ENCODE results near the gene PPFIBP1.
"Not testable (repeated sequence)": the region's sequence is repeated elsewhere in the genome, so short reads cannot be mapped to it uniquely, and the experiment has no call there.

PPFIBP1 gene

GRCh38 chr12:27631365-27631764, 107.4 kb downstream of the PPFIBP1 start:
- no peak for DNase-seq

- DNase-seq = no peak
Observed at GRCh38 chr12:27631813-27632491, 107.9 kb downstream of the PPFIBP1 start.

GRCh38 chr12:27635349-27635972, 111.5 kb downstream of the PPFIBP1 start:
- peak; percentile 79 for DNase-seq

GRCh38 chr12:27636569-27636968, 112.6 kb downstream of the PPFIBP1 start:
- not testable (repeated sequence) for DNase-seq

- no peak for DNase-seq
Observed at GRCh38 chr12:27637524-27637923, 113.5 kb downstream of the PPFIBP1 start.

GRCh38 chr12:27639265-27639664, 115.3 kb downstream of the PPFIBP1 start:
- no peak for DNase-seq

- DNase-seq = peak; percentile 19
Observed at GRCh38 chr12:27640566-27641200, 116.7 kb downstream of the PPFIBP1 start.

GRCh38 chr12:27642361-27642760, 118.4 kb downstream of the PPFIBP1 start:
- DNase-seq = not testable (repeated sequence)

- DNase-seq = not testable (repeated sequence)
Observed at GRCh38 chr12:27642892-27643291, 118.9 kb downstream of the PPFIBP1 start.

- no peak for DNase-seq
Observed at GRCh38 chr12:27644158-27644845, 120.3 kb downstream of the PPFIBP1 start.

- no peak for DNase-seq
Observed at GRCh38 chr12:27645671-27646070, 121.7 kb downstream of the PPFIBP1 start.

- DNase-seq = no peak
Observed at GRCh38 chr12:27646149-27646548, 122.1 kb downstream of the PPFIBP1 start.

GRCh38 chr12:27650011-27650410, 126.0 kb downstream of the PPFIBP1 start:
- DNase-seq = no peak

GRCh38 chr12:27651201-27651600, 127.2 kb downstream of the PPFIBP1 start:
- DNase-seq = peak; percentile 13

GRCh38 chr12:27652174-27652763, 128.3 kb downstream of the PPFIBP1 start:
- peak; percentile 71 for DNase-seq

- DNase-seq = no peak
Observed at GRCh38 chr12:27653661-27654060, 129.7 kb downstream of the PPFIBP1 start.

GRCh38 chr12:27655476-27655875, 131.5 kb downstream of the PPFIBP1 start:
- DNase-seq = not testable (repeated sequence)

GRCh38 chr12:27657296-27657695, 133.3 kb downstream of the PPFIBP1 start:
- peak; percentile 7 for DNase-seq

GRCh38 chr12:27665704-27666103, 141.7 kb downstream of the PPFIBP1 start:
- DNase-seq = no peak

GRCh38 chr12:27666510-27666909, 142.5 kb downstream of the PPFIBP1 start:
- no peak for DNase-seq

GRCh38 chr12:27667540-27667939, 143.5 kb downstream of the PPFIBP1 start:
- peak; percentile 37 for DNase-seq

GRCh38 chr12:27672051-27672450, 148.0 kb downstream of the PPFIBP1 start:
- no peak for DNase-seq

GRCh38 chr12:27672643-27673042, 148.6 kb downstream of the PPFIBP1 start:
- no peak for DNase-seq
